ENCODE data around the gene OLFML1.

DNA sequence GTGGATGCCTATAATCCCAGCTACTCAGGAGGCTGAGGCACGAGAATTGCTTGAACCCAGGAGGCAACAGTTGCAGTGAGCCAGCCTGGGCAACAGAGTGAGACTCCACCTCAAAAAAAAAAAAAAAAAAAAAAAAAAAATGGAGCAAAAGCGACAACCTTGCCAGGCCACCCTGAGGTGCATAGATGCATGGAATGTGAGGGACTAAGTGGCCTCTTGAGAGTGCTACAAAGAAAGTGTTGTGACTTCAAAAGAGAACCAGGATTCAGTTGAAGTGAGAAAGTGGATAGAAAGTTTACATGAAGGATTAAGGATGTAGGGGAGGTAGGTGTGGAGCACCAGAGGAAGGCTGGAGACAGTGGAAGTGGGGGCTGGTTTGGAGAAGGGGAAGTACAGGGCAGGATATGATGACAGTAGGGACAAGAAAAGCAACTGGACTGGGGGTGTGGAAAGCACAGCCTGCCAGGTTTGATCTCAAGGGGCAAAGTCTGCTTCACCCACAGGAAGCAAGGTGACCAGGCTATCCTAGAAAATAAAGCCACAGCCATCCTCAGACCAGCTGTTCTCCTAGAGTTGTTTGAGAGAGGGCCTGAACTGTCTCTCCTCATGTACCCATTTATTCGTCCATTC, 36.0 kb upstream of the OLFML1 start:
- TF ChIP-seq, protein P1, sequence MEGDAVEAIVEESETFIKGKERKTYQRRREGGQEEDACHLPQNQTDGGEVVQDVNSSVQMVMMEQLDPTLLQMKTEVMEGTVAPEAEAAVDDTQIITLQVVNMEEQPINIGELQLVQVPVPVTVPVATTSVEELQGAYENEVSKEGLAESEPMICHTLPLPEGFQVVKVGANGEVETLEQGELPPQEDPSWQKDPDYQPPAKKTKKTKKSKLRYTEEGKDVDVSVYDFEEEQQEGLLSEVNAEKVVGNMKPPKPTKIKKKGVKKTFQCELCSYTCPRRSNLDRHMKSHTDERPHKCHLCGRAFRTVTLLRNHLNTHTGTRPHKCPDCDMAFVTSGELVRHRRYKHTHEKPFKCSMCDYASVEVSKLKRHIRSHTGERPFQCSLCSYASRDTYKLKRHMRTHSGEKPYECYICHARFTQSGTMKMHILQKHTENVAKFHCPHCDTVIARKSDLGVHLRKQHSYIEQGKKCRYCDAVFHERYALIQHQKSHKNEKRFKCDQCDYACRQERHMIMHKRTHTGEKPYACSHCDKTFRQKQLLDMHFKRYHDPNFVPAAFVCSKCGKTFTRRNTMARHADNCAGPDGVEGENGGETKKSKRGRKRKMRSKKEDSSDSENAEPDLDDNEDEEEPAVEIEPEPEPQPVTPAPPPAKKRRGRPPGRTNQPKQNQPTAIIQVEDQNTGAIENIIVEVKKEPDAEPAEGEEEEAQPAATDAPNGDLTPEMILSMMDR (IDR thresholded peaks at IDR 0.05): no peak
- no peak for TF ChIP-seq POLR2A (IDR thresholded peaks at IDR 0.05)
- TF ChIP-seq POLR2AphosphoS5 (IDR thresholded peaks at IDR 0.05; ENCODE audit: insufficient read depth in 1 of 2, low read depth in 1 of 2): no peak
